ENCODE measurements around the gene PRRG3. TPM values are rescaled to one million over a fixed set of nuclear protein-coding genes. Genes with fewer than 3 reads are reported as not detected.

PRRG3 gene
- 0.49 TPM for polyA plus RNA-seq (2013, experiment 1 of 2; ENCODE audit: insufficient read length)
- 0.78 TPM for polyA plus RNA-seq (2013, experiment 2 of 2; ENCODE audit: insufficient read length)

GRCh38 chrX:151694661-151695582 is at the start of gene PRRG3:
TSS of gene PRRG3 (plus strand) at chrX:151695458. CDS start at chrX:151698815, 3,357 bp downstream.
- DNase-seq = no peak

GRCh38 chrX:151675121-151675746 is 20.0 kb upstream of the PRRG3 start:
- DNase-seq = no peak

GRCh38 chrX:151676196-151676595 is 19.1 kb upstream of the PRRG3 start:
- no peak for DNase-seq

GRCh38 chrX:151679798-151680402 is 15.4 kb upstream of the PRRG3 start:
- no peak for DNase-seq

- no peak for DNase-seq
Observed at GRCh38 chrX:151680805-151681204, 14.5 kb upstream of the PRRG3 start.

- no peak for DNase-seq
Observed at GRCh38 chrX:151687635-151688034, 7.6 kb upstream of the PRRG3 start.

- DNase-seq = no peak
Observed at GRCh38 chrX:151688695-151689094, 6.6 kb upstream of the PRRG3 start.

GRCh38 chrX:151692825-151693224 is 2.4 kb upstream of the PRRG3 start:
- DNase-seq = no peak

- no peak for DNase-seq
Observed at GRCh38 chrX:151694121-151694520, 1.1 kb upstream of the PRRG3 start.

GRCh38 chrX:151695583-151696340 is 504 bp downstream of the PRRG3 start:
- no peak for DNase-seq

- peak; percentile 10 for DNase-seq
Observed at GRCh38 chrX:151697082-151697481, 1.8 kb downstream of the PRRG3 start.

GRCh38 chrX:151697522-151697921 is 2.3 kb downstream of the PRRG3 start:
- peak; percentile 92 for DNase-seq

GRCh38 chrX:151698485-151698884 is 3.2 kb downstream of the PRRG3 start:
- DNase-seq = no peak

GRCh38 chrX:151699746-151700145 is 4.5 kb downstream of the PRRG3 start:
- no peak for DNase-seq

GRCh38 chrX:151700581-151700980 is 5.3 kb downstream of the PRRG3 start:
- no peak for DNase-seq

GRCh38 chrX:151701071-151701470 is 5.8 kb downstream of the PRRG3 start:
- no peak for DNase-seq

GRCh38 chrX:151701531-151701930 is 6.3 kb downstream of the PRRG3 start:
- no peak for DNase-seq

- peak; percentile 43 for DNase-seq
Observed at GRCh38 chrX:151702026-151702714, 6.9 kb downstream of the PRRG3 start.

- no peak for DNase-seq
Observed at GRCh38 chrX:151702741-151703340, 7.6 kb downstream of the PRRG3 start.

GRCh38 chrX:151703487-151703886 is 8.2 kb downstream of the PRRG3 start:
- DNase-seq = peak; percentile 31

- DNase-seq = no peak
Observed at GRCh38 chrX:151704041-151704663, 8.9 kb downstream of the PRRG3 start.
